Activated naive CD8-positive, alpha-beta T cell (primary cell): ENCODE measurements around the gene GAK.

ENCODE experiments used
- H3K27ac Mint-ChIP-seq: one replicate; pipeline ENCODE4 v1.8.0; 2021; ENCODE audit warnings: mixed read lengths
- H3K27me3 Mint-ChIP-seq: one replicate; pipeline ENCODE4 v1.8.0; 2021; ENCODE audit warnings: mixed read lengths
- H3K36me3 Mint-ChIP-seq: one replicate; pipeline ENCODE4 v1.8.0; 2021; ENCODE audit warnings: mixed read lengths
- H3K4me1 Mint-ChIP-seq: one replicate; pipeline ENCODE4 v1.8.0; 2021; ENCODE audit warnings: low read depth, mixed read lengths
- H3K4me3 Mint-ChIP-seq: one replicate; pipeline ENCODE4 v1.8.0; 2021; ENCODE audit warnings: mild to moderate bottlenecking, mixed read lengths
- H3K9me3 Mint-ChIP-seq: one replicate; pipeline ENCODE4 v1.8.0; 2021; ENCODE audit warnings: low read depth, mixed read lengths

Gene GAK

DNA sequence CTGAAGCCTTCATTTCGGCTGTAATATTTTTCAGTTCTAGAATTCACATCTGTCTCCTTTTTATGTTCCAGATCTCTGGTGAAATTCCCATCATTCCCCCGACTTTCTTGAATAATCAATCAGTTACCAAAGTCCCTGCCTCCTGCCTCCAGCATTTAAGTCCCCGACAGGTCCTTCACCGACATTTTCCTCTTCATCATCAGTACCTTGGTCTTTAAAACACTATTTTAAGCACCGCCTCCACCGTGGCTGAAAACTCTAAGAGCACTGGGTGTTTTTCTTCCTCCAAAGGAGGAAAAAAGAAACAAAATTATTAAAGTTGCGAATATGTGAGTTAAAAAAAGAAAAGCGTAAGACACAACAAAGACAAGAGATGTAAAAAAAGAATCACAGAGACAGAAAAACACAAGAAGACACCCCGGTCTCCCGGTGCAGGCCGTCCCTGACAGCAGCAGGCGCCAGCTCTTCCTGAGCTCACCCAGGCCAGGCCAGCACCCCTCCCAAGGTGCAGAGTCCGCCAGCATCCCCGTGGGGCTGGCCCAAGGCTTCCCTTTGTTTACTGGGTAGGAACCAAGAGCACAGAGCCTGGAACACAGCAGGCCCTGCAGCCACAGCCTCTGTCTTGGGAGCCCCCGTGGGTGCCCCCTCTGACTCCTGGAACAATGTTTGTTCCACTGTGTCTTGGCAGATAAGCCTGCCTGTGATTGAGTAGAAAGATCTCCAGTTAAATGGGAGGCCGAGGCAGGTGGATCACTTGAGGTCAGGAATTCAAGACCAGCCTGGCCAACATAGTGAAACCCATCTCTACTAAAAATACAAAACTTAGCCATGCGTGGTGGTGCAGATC lies 56.9 kb downstream of the GAK start:
- H3K4me3 Mint-ChIP-seq, result no peak overlapping the region
- no peaks in the 10 kb centered on the region for H3K9me3 Mint-ChIP-seq
- no peaks in the 10 kb centered on the region for H3K27me3 Mint-ChIP-seq
- H3K27ac Mint-ChIP-seq, result no peak overlapping the region
- H3K4me1 Mint-ChIP-seq, result peaks cover 27% of the 10 kb centered on the region
- peaks cover 15% of the 10 kb centered on the region for H3K36me3 Mint-ChIP-seq

DNA sequence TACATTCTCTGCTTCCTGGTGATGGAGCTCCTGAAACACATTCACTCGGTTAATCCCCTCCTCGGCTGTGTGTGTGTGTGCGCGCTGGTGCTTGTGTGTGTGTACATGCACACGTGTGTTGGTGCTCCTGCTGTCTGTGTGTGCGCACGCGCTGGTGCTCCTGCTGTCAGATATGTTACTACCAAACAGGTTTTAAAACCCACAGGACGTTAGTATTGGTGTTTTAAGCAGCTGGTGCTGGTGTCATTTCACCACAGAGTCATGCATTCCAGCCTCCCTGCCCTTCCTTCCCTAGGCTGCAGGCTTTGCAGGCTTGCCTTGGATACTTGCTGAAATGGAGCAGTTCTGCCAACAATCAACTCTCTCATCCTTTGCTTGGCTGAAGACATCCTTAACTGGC lies 58.1 kb downstream of the GAK start:
- Mint-ChIP-seq H3K9me3 (no peaks in the 10 kb centered on the region), H3K4me1 (peaks cover 16% of the 10 kb centered on the region), H3K27me3 (no peaks in the 10 kb centered on the region), H3K27ac (no peak overlapping the region), H3K36me3 (peaks cover 12% of the 10 kb centered on the region), H3K4me3 (no peak overlapping the region)

- Mint-ChIP-seq H3K9me3 (no peaks in the 10 kb centered on the region), H3K4me3 (no peak overlapping the region), H3K27ac (no peak overlapping the region), H3K27me3 (no peaks in the 10 kb centered on the region), H3K36me3 (peaks cover 9% of the 10 kb centered on the region), H3K4me1 (peaks cover 3% of the 10 kb centered on the region)
Observed at GRCh38 chr4:872241-872981, 59.7 kb downstream of the GAK start.

- H3K27me3 Mint-ChIP-seq, result no peaks in the 10 kb centered on the region
- H3K9me3 Mint-ChIP-seq, result no peaks in the 10 kb centered on the region
- no peaks in the 10 kb centered on the region for H3K4me1 Mint-ChIP-seq
- H3K27ac Mint-ChIP-seq, result no peak overlapping the region
- H3K4me3 Mint-ChIP-seq, result no peak overlapping the region
- H3K36me3 Mint-ChIP-seq, result peaks cover 9% of the 10 kb centered on the region
Observed at GRCh38 chr4:871484-871883, 60.6 kb downstream of the GAK start.

DNA sequence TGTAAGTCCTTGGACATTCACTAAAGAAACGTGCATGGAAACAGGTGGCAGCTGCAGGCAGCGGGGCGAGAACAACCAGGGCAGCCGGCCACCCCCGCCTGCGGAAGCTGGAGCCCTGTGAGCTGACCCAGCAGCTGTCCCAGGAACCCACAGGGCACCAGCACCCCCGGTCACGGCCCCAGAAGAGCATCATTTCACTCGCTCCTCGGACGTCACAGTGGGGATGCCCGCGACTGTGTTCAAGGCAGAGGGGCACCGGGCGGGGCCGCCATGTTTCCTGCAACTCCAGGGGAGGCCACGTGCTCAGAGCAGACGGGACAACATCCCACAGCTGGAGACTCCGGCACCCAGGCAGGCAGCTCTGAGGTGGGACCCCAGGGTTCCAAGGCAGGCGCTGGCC lies 61.2 kb downstream of the GAK start:
- no peaks in the 10 kb centered on the region for H3K9me3 Mint-ChIP-seq
- H3K27ac Mint-ChIP-seq, result no peak overlapping the region
- no peak overlapping the region for H3K4me3 Mint-ChIP-seq
- no peaks in the 10 kb centered on the region for H3K4me1 Mint-ChIP-seq
- peaks cover 9% of the 10 kb centered on the region for H3K36me3 Mint-ChIP-seq
- H3K27me3 Mint-ChIP-seq, result no peaks in the 10 kb centered on the region

DNA sequence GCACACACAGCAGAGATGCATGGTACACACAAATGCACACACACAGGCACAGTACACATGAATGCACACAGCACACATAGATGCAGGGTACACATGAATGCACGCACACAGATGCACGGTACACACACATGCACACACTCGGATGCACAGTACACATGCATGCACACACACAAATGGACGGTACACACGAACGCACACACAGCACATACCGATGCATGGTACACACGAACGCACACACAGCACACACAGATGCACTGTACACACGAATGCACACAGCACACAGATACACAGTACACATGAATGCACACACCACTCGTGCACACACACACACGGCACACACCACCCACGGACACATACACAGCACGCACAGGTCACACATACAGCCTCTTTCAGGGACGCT lies 62.3 kb downstream of the GAK start:
- H3K4me1 Mint-ChIP-seq, result no peaks in the 10 kb centered on the region
- no peak overlapping the region for H3K27ac Mint-ChIP-seq
- H3K4me3 Mint-ChIP-seq, result no peak overlapping the region
- no peaks in the 10 kb centered on the region for H3K27me3 Mint-ChIP-seq
- peaks cover 9% of the 10 kb centered on the region for H3K36me3 Mint-ChIP-seq
- no peaks in the 10 kb centered on the region for H3K9me3 Mint-ChIP-seq

DNA sequence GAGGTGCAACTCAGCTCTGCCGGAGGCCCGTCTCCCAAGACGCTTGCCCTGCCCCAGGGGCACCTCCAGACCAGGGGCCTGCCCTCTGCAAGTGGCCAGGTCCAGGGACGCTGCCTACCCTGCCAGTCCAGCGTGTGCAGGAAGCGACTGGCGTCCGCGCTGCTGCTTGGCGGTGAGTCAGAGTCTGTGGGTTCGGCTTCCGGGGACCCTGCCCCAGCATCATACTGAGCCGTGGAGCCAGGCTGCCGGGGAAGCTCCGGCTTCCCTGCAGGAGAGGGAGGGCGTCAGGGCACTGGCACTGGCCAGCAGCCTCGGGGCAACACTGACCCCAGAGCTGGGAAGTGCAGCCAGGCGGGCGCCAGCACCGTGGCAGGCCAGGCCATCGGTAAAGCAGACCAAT lies 63.7 kb downstream of the GAK start:
- H3K9me3 Mint-ChIP-seq, result no peaks in the 10 kb centered on the region
- peaks cover 3% of the 10 kb centered on the region for H3K36me3 Mint-ChIP-seq
- no peak overlapping the region for H3K4me3 Mint-ChIP-seq
- H3K27ac Mint-ChIP-seq, result no peak overlapping the region
- no peaks in the 10 kb centered on the region for H3K4me1 Mint-ChIP-seq
- H3K27me3 Mint-ChIP-seq, result no peaks in the 10 kb centered on the region

DNA sequence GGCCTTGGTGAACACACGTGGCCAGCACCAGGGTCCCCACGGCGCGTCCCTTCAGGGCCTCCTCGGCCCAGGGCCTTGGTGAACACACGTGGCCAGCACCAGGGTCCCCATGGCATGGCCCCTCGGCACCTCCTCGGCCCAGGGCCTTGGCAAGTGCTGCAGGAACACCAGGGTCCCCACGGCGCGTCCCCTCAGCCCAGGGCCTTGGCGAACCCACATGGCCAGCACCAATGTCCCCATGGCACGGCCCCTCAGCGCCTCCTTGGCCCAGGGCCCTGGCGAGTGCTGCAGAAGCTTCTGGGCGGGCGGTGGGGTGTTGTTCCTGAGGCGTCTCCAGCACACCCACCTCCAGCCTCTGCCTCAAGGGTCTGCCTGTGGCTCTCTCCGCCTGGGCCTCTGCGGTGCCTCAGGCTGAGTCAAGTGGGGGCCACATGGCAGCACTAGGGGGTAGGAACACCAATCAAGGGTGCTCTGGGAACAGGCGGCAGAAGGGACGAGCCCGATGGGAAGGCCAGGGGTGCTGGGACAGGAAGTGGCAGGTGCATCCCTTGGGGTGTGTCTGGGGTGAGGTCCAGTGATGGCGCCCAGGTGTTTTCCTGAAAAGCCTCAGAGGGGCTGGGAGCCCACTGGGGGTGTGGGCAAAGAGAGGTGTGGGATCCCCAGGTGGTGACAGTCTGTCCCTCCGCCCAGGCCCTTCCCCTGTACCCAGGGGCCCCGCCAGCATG lies 64.4 kb downstream of the GAK start:
- Mint-ChIP-seq H3K27me3 (no peaks in the 10 kb centered on the region), H3K9me3 (no peaks in the 10 kb centered on the region), H3K27ac (no peak overlapping the region), H3K4me1 (no peaks in the 10 kb centered on the region), H3K4me3 (no peak overlapping the region), H3K36me3 (peaks cover 10% of the 10 kb centered on the region)

DNA sequence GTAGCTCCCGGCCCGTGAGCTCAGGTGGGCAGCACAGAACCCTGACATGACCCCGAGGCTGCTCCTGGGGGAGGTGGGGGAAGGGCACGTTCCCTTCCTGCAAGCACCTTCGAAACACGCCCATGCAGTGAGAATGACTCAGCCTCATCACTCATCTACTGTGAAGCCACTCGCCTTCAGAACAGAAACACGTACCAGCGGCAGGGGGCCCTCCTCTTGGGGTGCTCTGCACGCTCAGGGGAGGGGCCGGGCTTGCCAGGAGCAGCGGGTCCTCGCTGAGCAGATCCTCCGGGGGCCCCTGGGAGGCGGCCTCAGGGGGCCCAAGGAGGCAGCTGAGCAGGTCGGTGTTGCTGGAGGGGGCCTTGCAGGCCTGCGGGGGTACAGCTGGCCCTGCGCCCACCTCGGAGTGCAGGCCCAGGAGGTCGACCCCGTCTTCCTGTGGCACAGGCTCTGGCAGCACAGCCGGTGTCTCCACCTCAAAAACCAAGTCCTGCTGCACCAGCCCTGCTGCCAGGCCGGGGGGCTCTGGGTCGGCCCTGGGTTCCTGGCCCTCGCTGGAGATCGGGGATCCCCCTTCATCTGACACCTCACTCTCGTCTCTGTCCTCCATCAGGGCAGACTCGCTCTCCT lies 65.2 kb downstream of the GAK start:
- no peak overlapping the region for H3K4me3 Mint-ChIP-seq
- no peak overlapping the region for H3K27ac Mint-ChIP-seq
- no peaks in the 10 kb centered on the region for H3K9me3 Mint-ChIP-seq
- H3K27me3 Mint-ChIP-seq, result no peaks in the 10 kb centered on the region
- H3K36me3 Mint-ChIP-seq, result peaks cover 11% of the 10 kb centered on the region
- no peaks in the 10 kb centered on the region for H3K4me1 Mint-ChIP-seq

DNA sequence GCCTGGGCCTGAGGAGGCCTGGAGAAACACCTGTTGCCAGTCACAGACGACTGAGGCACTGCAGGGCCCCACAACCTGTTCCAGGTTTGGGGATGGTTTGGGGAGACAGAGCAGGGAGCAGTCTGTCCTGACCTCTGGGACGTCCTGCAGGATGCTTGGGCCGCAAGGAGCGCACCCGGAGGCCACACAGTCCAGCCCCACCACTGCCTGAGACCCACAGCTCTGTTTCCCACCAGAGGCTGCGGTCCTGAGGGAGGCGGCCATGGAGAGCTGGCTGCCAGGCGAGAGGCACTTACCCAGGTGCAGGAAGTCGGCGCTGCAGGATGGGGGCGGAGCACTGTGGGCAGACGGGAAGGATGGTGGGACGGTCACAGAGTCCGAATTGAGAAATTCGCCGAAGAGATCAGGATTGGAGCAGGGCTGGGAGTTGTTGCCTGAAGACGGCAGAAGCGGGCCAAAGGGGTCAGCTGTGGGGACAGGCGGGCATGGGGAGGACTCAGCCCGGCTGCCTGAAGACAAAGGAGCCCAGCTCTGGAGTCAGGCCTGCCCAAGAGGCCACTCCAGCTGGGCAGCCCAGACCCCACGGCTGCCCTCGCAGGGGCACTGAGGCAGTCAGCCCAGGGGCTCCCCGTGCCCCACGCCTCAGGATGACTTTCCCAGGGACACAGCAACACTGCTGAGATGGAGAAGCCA lies 65.9 kb downstream of the GAK start:
- Mint-ChIP-seq H3K4me1 (no peaks in the 10 kb centered on the region), H3K27me3 (no peaks in the 10 kb centered on the region), H3K36me3 (peaks cover 11% of the 10 kb centered on the region), H3K4me3 (no peak overlapping the region), H3K9me3 (no peaks in the 10 kb centered on the region), H3K27ac (no peak overlapping the region)

- Mint-ChIP-seq H3K27me3 (no peaks in the 10 kb centered on the region), H3K4me3 (no peak overlapping the region), H3K9me3 (no peaks in the 10 kb centered on the region), H3K27ac (no peak overlapping the region), H3K4me1 (no peaks in the 10 kb centered on the region), H3K36me3 (peaks cover 11% of the 10 kb centered on the region)
Observed at GRCh38 chr4:865572-865971, 66.5 kb downstream of the GAK start.

GRCh38 chr4:865121-865465 lies 67.0 kb downstream of the GAK start:
- H3K27ac Mint-ChIP-seq, result no peak overlapping the region
- H3K4me1 Mint-ChIP-seq, result no peaks in the 10 kb centered on the region
- no peaks in the 10 kb centered on the region for H3K27me3 Mint-ChIP-seq
- H3K36me3 Mint-ChIP-seq, result peaks cover 11% of the 10 kb centered on the region
- H3K4me3 Mint-ChIP-seq, result no peak overlapping the region
- H3K9me3 Mint-ChIP-seq, result no peaks in the 10 kb centered on the region

DNA sequence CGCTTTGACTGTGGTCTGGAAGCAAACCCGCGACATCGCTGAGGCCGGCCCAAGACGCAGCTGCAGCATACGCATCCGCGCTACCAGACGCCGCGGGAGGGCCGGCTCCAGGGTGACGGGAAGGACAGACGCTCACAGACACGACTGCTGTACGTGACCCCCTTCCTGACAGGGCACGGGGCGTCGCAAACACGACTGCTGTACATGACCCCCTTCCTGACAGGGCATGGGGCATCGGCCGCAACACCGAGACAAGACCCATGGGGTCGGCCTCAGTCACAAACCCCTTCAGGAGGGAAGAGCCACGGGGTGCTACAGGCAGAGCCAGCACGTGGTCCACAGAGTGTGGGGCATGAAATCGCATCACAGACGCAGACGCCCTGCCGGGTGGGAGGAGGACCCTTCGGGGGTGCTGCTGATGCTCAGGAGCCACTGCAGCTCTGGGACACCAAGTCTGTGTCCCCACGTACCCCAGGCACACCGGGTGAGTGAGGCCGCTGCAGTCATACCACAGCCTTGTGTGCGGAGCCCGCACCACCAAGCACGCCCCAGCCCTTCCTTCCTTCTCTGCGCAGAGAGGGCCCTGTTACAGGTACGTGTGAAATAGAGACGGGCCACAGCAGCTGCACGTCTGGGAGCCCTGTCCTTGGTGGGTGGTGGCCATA lies 67.5 kb downstream of the GAK start:
- Mint-ChIP-seq H3K9me3 (no peaks in the 10 kb centered on the region), H3K27ac (no peak overlapping the region), H3K36me3 (peaks cover 9% of the 10 kb centered on the region), H3K4me1 (no peaks in the 10 kb centered on the region), H3K4me3 (no peak overlapping the region), H3K27me3 (no peaks in the 10 kb centered on the region)

GRCh38 chr4:860561-860960 lies 71.6 kb downstream of the GAK start:
- no peaks in the 10 kb centered on the region for H3K9me3 Mint-ChIP-seq
- peaks cover 25% of the 10 kb centered on the region for H3K36me3 Mint-ChIP-seq
- H3K27ac Mint-ChIP-seq, result no peak overlapping the region
- H3K27me3 Mint-ChIP-seq, result no peaks in the 10 kb centered on the region
- peaks cover 5% of the 10 kb centered on the region for H3K4me1 Mint-ChIP-seq
- H3K4me3 Mint-ChIP-seq, result no peak overlapping the region
